Measurements from ENCODE around the gene PHACTR1.

The PHACTR1 gene

DNA sequence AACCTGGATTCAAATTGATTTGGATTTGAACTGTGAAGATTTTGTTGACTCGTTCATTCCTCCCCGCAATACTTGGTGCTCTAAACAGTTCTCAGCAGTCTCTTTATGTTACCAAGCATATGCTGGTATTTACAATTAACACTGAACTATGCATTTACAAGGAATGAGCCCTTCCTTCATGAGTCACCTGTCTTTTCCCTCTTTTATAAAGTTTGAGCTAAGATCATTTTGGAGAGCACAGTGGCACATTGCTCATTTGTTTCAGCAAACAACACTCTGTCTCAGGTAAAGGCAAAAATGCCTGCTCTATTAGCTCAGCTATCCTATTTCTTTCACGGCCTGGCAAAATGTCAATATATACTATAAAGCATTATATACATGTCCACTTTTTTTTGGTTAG lies 285.4 kb downstream of the PHACTR1 start:
- no peak for DNase-seq

DNA sequence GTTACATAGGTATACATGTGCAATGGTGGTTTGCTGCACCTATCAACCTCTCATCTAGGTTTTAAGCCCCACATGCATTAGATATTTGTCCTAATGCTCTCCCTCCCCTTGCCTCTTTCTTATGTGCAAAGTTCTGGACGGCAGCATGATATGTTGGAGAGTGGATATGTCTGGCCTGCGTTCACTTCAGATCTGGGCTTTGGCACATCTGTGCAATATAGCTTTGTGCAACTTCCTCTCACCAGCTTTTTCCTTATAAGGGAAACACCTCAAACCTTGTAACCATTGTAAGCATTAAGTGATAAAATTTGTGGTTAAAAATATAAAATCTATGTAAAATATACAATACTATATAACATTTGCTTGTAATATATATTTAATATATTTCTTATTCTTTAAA lies 288.0 kb downstream of the PHACTR1 start:
- no peak for DNase-seq

DNA sequence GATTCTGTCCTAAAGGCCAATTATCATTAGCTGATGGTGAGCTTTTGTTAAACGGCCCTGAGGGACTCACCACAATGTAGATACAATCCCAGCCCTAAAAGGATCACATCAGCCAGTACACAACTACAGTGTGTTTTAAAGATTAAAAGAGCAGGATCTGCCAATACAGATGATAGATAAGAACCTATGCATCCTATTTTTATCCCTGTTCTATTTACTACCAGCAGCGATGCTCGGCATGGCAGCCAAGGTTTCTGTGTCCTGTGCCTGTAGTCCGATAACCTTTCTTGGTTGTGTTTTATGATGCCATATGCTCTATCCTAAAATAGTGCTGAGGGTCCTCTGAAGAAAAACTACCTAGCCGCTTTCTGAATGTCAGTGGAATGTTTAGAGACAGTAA lies 289.4 kb downstream of the PHACTR1 start:
- DNase-seq: no peak

DNA sequence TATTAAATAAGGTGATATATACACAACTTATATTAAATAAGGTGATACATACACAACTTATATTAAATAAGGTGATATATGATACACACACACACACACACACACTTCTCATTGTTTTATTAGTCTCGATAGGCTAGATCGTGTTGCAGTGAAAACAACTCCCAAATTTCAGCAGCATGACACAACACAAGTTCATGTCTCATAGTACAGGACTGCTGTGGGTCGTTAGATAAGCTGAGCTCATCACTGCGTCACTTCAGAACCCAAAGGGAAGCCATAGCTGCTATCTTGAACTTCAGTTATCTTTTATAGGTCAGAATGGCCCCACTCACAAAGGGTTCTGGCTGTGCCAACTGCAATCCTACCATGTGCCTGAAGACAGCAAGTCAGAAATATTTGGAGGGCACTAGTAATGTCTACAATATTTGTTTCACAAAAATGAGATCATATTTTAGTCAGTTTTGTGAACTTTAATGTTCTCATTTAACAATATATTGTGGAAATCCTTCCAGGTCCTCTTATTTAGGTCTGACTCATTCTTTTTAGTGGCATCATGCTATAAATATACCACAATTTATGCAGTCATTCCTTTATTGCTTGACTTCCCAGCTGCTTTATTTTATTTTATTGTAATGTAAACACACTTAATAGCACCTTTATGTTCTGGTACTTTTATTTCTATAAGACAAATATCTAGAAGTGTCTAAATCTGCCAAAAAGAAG lies 290.2 kb downstream of the PHACTR1 start:
- no peak for DNase-seq

DNA sequence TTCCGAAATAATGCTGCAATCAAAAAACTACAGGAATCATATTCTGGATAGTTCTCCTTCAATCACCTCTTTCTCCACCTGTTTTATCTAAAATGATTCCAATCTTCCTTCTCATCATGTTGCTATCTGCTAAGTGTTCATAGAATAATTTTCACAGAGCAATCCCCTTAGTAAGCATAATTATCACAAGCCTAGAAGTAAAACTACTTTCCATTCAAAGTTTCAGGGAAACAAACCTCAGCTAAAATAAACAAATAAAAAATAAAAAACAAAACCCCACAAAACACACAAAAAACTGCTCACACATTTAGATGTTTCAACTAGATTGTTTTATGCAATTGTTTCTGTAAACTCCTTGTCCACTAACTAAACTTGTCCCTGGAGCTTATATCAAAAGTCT lies 291.2 kb downstream of the PHACTR1 start:
- DNase-seq: no peak

DNA sequence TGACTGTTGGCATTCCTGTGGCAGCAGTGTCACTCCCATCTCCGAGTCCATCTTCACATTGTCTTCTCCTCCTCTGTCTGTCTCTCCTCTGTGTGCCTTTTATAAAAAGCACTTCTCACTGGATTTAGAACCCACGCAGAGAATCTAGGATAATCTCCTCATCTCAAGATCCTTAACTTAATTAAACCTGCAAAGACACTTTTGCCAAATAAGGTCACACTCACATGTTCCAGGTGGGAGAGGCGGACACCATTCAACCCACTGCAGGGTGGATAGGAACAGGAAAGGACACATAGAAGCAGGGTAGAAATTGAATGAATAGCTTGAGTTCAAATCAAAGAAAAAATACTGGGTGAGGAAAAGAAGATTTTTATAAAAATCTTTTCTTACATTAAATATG lies 292.5 kb downstream of the PHACTR1 start:
- no peak for DNase-seq

DNA sequence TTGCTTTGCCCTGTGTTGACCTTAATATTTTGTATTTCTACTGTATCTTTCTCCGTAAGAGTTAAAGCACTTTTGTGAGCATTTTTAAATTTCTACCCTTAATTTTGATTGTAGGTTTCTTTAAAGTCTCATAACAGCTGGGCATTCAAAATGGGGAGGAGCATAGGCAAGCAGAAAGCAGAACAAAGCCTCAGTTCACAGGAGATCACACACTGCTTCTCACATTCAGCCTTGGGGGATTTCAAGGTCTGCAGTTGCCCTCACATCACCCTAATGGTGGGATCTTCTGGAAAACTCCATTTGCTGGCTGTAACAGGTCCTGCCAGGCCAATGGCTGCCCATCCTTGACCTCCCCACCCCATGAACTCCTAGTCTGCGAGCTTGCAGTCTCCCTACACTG lies 292.9 kb downstream of the PHACTR1 start:
- no peak for DNase-seq

DNA sequence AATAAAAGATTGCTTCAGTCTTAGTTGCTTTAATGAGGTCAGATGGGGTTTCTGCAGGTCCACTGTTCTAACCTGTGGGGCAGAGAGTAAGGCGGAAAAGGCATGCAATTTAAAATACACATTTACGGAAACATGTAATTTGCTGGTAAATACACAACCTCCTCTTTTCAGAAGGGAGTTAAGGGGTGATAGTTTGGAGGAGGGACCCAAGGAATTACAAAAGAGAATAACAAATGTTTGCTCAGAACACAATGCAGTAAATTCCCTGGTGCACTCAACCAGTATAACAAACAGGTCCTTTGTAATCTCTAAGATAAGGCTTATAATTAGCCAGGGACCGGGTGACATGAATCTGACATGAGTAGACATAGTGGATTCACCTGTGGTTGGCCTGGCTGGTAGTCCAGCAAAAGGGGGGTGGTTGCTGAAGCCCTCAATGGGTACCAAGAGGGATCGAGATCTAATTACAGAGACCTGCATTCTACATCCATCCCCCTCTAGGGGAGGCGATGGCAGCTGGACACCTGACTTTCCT lies 295.1 kb downstream of the PHACTR1 start:
- DNase-seq: no peak

DNA sequence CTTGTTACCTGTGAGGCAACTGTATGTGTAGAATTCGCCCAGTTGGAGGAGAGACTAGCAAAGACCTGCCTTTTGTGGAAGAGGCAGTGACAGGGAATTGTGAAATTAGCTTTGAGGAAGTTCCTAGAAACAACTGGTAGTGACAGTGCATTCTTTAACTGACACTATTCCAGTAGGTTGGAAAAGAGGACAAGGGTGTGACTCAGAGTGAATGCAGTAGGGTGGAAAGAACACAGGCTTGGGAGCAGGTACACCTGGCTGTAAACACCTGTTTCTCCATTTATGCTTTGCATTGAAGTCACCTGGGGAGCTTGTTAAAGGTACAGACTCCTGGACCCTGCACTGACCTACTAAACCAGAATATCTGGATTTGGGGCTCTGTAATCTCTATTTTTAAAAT lies 295.7 kb downstream of the PHACTR1 start:
- DNase-seq: no peak

DNA sequence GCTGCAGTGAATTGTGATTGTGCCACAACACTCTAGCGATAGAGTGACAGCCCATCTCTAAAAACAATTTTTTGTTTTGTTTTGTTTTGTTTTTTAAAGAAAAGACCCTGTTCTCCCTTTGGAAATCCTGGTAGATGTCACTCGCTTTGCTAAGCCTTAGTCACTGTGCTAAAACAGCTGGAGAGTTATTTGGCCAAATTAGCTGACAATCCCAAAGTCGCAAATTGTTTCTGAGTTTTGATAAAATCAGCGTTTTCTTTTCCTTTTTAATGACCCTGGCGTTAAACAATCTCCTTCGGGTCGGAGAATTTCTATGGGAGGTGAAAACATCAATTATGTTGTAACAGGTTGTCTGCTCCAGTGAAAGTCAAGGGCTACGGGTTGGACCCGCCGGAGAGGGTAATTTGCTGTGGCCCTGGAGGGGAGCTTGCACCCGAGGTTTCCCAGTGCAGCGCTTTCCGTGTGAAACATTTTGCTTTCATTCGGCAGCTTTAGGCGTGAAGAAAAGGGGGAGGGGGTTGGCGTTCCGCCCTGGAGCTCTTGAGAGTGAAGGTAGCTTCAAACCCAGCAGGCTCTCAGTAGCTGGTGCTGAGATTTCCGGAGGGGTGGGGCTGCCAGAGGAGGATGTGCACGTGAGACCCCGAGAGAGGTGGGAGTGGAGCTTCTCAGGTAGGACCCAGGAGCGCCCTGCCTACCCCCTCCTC lies 296.6 kb downstream of the PHACTR1 start:
- DNase-seq: no peak

DNA sequence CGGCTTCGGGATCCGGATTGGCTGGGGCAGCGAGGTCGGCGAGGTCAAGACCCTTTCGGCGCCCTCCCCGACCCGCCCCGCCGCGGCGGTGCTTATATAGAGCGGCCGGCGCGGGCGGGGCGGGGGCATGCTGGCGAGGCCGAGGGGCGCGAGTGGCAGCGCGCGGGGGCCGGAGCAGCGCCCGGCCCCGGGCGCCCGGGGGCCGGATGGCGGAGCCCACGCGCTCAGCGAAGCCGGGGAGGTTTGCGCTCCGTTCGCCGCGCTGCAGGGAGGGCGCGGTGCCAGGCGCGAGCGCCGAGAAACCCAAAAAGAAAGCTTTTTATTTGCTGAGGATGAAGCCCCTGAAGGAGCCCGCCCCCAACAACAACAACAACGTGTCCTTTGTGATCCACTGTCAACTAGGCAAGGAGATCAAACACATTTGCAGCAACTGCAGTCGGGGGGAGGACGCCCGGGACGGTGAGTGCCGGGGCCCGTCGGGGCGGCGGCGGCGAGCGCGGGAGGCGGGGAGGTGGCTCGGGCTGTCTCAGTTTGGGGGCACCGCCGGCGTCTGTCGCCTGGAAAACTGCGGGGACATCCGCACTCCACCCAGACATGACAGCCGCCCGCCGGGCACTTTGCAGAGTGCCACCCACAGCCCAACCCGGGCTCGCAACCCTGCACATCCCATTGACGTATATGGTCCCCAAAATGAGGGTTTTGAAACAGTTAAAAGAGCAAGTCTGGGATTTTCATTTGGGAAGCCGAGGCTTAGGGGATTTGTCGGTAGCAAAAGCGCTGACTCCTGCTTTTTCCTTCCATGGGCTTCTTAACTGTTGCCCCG lies 297.3 kb downstream of the PHACTR1 start:
- DNase-seq: no peak

DNA sequence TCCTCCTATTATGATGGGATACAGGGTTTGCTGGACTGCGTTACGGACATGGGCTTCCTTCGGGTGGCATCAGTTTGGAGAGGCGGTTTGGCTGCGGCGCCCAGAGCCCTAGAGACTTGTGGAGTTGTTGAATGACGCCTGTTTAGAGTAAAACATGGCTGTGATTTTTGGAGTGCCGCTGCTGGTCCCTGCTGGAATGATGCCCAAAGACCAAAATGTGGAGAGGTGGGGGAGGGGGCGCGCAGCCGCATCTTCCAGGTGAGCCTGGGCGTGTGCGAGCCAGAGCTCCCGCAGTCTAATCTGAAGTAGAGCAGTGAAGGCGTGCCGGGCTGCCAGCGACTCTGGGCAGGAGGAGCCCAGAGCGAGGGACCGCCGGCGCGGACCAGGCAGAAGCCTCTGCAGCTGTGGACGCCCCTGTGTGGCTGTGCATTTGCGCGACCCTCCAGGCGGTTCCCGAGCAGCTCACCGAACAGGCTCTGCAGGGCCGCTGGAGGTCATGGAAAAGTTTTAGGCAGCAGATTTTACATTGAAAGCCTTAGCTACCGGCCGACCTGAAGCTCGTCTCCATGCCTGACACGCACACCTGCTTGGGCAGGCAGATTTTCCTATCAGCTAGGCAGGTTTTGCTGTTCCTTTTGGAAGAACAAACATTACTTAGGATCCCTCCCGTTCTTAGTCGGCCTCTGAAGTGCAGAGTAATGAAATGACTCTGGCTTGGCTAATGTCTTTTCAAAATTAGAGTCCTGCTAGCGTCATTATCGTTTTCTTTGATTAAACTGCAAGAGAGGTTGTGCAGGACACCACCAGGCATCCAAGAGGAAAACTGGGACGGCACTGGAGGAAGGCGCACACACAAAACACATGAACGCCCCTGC lies 298.2 kb downstream of the PHACTR1 start:
- no peak for DNase-seq

DNA sequence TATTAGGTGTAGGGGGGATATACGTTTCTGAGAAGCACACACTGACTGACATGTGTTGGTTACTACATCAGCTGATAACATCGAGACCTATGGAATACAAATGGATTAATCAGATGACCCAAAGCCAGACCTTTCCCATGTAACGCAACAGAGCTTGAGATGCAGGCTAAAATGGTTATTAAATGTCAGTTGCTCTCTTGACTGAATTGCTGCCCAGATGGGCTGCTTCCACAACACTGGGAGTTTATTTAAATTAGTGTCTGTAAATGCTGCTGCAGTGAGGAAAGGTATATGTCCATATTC lies 298.8 kb downstream of the PHACTR1 start:
- no peak for DNase-seq

DNA sequence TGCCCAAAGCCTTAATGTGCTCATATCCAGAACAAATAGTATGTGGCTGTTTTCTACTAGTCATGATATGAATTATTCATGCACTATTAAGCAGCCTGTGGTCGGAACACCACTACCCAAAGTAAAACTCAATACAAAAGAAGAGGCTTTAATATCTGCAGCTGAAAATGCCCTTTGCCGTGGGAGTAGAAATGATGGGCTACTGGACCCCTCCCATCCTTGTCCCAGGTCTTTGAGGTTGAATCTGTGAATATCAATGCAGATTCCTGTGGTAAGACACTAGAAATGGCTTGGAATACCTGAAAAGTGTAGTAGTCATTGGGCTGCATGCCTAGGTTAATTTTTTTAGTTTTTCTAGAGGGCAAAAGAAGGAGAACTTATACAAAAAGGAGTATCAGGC lies 308.0 kb downstream of the PHACTR1 start:
- DNase-seq: no peak

DNA sequence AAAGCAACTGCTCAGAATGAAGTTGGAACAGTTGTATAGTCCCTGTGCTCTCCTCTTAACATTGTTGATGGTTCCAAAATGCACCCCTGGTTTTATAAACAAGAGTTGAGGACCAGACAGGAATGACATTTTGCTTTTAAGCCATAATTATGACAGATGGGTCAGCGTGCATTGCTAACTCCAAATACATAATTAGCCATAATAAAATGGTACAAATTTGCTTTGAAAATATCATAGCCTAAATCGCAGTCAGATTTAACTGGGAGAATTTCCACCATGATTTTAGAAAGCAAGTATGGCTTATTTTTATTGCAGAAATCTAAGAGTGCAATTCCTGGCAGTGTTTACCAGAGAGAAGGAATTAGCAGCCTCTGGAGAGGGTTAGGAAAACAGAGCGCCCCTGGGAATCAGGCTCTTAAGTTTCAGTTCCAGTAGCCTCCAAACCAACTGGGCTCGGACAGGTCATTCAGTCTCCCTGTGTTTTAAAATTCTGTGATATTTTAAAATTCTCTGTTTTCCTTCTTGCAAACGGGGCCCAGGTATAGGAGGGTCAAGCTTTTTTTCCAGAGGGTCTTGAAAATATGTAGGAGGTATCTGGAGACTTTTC lies 309.4 kb downstream of the PHACTR1 start:
- no peak for DNase-seq

DNA sequence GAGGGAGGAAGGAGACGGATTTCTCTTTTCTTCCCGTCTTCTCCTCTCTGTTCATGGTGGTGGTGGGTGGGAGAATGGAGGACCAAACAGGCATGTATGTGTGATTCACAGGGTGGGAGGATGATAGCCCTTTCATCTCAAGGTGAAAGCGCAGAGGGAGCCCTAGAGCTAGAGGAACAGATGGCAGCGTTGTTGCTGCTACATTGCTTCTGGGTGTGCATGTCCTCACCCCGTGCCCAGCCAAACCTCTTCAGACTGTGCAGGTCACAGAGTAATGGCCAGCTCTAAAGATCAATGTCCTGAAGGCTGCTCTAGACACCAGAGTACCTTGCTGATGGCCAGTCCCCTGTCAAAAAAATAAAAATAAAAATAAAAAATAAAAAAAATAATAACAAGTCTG lies 310.0 kb downstream of the PHACTR1 start:
- no peak for DNase-seq

DNA sequence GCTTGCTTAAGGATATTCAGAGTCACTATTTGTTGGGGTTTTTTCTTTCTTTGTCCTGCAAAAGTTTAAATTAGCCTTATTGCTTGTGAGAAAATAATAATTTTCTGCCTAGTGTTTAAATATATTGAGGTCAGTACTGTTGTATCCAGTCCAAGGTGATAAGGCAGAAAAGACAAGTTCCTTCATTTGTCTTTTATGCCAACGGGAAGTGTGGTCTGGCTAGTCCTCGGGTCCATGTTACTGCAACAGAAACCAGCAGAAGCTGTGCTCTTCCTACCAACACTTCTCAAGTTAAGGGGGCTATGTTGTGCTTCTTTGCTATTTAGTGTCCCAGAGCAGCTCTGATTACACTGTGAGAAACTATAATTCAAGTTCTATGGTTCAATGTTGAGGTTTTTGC lies 310.6 kb downstream of the PHACTR1 start:
- no peak for DNase-seq

DNA sequence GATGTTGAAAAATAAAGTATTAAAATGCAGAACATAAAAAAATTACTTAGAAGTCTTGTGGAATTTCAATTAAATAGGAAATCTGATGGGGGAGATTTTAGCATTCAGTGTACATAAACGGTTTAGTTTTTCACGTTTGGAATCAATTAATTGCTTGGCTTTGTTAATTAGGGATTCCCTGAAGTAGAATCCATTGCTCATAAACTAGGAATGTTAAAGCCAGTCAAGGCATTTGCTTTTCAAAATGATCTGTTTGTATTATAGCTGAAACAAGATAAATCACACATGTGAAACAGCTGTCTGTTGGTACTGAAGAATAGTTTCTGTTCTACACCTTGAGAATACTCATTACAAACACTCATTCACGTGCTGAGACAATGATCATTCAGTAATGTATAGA lies 313.8 kb downstream of the PHACTR1 start:
- no peak for DNase-seq

DNA sequence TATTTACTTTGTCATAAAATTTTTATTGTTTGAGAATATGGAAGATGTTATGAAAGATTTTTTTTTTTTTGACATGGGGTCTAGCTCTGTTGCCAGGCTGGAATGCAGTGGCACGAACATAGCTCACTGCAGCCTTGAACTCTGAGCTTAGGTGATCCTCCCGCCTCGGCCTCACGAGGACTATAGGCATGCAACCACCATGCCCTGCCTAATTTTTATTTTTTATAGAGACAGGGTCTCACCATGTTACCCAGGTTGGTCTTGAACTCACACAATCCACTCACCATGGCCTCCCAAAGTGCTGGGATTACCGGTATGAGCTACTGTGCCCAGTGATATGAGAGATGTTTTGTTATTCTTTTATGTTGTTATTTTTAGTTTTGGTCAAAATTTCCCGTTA lies 316.0 kb downstream of the PHACTR1 start:
- DNase-seq: no peak

DNA sequence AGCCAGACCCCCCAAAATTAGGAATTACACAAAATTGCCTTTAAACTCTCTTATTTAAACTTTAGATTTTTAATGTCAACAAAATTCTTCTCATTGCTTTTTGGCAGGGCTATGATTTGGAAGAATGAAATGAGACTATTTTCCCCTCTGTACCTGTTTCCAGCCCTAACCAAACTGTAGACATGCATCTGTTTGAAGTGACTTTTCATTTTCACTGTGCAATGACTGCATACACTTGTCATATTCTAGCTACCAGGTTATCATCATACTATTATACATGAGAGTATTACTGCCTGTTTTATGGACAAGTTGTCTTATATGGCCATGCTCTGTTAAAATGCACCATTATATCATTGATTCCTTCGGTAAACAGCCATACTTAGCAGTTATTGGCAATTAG lies 316.6 kb downstream of the PHACTR1 start:
- DNase-seq: no peak

DNA sequence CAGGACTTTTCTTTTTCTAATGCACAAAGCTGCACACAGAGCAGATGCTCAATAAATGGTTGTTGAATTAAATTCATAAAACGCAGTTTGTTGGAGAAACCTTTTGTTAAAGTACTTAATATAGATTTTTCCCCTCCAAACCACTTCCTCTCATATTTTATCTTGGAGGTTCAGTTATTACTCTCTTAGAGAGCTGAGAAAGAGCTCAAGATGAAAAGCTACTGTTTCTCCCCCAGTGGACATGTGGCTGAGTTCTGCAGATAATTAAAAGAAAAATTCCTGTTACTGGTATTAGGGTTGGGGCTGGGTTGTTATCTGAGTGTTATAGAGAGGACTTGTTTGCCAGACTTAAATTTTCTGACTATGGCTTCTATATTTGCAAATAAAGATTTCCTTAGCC lies 317.7 kb downstream of the PHACTR1 start:
- DNase-seq: no peak

DNA sequence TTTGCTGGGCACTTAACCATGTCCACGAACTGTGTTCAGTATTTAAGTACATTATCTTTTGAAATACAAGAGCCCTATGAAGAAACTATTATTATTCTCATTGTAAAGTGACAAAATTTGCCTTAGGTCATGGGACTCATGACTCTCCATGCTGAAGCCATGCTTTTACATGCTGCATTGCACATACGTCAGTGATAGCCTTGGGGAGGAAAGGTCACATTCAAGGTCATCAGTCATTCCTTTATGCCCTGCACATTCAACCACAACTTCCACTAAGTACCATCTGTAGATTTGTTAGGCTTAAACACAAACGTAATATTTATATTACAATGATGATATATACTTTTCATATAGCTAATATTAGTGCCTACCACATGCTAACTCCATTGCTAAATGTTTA lies 319.0 kb downstream of the PHACTR1 start:
- no peak for DNase-seq

Data from GOT3 (cell line).